Adipocyte (in vitro differentiated cells): Measurements from ENCODE around the gene RRP15.
A peak's percentile ranks its signal among the peaks of the same experiment; 100 is the strongest.

Experiments
- DNase-seq: peaks from one replicate; pipeline ENCODE4 v3.0.0-alpha.2; 2015; ENCODE audit warnings: low read depth
- H3K27me3 ChIP-seq: replicated peaks from 2 replicates; pipeline ENCODE4 v1.7.0; 2013; ENCODE audit warnings: mild to moderate bottlenecking, low read length, moderate library complexity; ENCODE audit not compliant: control insufficient read depth, insufficient read depth
- H3K36me3 ChIP-seq: 2 replicates; pipeline ENCODE4 v1.7.0; 2013; ENCODE audit warnings: low read length, mild to moderate bottlenecking, moderate library complexity; ENCODE audit not compliant: control insufficient read depth, insufficient read depth, severe bottlenecking
- H3K4me1 ChIP-seq: 2 replicates; pipeline ENCODE4 v1.7.0; 2013; ENCODE audit warnings: mild to moderate bottlenecking, low read length, moderate library complexity; ENCODE audit not compliant: control insufficient read depth, insufficient read depth
- H3K4me3 ChIP-seq: 2 replicates; pipeline ENCODE4 v1.7.0; 2013; ENCODE audit warnings: mild to moderate bottlenecking, low read length, moderate library complexity
- H3K9ac ChIP-seq: 2 replicates; pipeline ENCODE4 v1.7.0; 2013; ENCODE audit warnings: mild to moderate bottlenecking, low read length, moderate library complexity
- H3K9me3 ChIP-seq: 2 replicates; pipeline ENCODE4 v1.7.0; 2013; ENCODE audit warnings: mild to moderate bottlenecking, low read length, moderate library complexity; ENCODE audit not compliant: control insufficient read depth

RRP15 gene

DNA sequence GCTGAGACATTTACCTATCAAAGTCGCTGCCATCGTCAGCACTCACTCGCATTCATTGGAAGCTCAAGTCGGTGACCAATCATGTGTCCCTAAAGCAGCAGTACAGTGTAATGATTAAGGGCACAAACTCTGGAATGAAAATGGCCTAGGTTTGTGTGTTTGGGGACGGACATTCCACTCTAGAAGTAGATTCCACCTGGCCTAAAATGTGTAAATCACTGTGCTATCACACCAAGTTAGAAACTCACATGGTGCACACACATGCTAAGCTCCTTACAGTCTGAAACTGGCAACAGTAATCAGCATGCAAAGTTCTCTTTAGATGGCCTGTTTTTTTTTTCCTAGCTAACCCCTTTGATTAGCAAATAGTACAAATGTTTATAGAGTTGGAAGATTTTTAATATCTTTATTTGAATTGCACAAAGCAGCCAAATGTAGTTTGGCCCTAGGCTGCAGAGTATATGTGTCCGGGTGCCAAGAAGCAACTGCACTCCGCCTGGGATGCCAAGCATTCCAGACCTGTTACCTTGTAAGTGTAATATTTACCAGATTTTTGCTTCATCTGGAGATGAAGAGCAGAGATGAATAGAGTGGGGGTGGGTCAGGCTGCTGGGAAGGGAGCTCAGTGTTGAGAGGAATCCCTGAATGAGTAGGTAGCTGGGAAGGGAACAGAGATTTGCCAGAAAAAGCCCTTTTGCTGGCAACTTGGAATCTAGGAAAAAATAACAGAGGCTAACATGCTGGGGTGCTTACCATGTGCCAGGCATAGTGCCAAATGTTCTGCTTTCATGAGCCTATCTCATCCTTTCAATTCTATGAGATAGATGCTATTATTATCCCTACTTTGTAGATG, 95.3 kb downstream of the RRP15 start:
- Histone ChIP-seq H3K4me1 (peaks cover 16% of the 10 kb centered on the region), H3K27me3 (no peaks in the 10 kb centered on the region), H3K36me3 (no peaks in the 10 kb centered on the region), H3K9ac (no peak overlapping the region), H3K4me3 (no peak overlapping the region), H3K9me3 (no peaks in the 10 kb centered on the region)
- DNase-seq, result peak; percentile 48

DNA sequence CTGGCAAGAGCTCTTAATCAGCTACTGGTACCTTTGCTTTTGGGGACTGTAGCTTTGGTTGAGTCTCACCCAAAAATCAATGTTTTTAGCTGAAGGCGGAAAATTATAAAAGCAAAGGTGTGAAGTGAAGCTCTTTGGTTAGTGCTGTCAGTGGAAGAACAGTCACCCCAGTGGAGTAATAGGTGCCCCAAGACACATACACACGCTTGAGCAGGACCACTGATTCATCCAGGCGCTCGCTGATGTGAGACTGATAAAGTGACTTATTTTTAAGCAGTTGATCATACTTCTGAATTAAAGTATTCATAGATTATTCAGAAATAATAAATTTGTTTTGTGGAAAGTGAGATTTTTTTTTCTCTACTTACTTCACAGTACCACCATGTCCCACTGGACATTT, 97.2 kb downstream of the RRP15 start:
- Histone ChIP-seq H3K27me3 (no peaks in the 10 kb centered on the region), H3K9me3 (no peaks in the 10 kb centered on the region), H3K36me3 (no peaks in the 10 kb centered on the region), H3K4me1 (peaks cover 14% of the 10 kb centered on the region), H3K4me3 (no peak overlapping the region), H3K9ac (no peak overlapping the region)
- no peak for DNase-seq

DNA sequence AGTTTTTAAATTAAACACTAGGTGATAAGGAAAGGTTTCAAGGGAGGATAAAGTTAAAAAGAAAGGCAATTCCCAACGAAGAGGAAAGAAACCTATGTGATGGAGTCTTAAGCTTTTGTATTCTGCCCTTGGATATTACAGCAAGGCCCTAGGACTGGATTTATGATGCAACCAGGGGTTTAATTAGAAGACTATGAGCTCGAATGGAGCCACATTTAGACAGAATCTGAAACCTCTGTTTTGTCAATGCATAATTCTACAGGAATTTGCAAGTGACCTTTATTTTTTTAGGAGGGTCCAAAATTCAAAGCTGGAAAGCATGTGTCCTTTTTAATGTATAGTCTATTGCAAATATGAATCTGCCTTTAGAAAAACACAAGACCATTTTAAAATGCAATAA, 98.0 kb downstream of the RRP15 start:
- Histone ChIP-seq H3K4me1 (peaks cover 10% of the 10 kb centered on the region), H3K36me3 (no peaks in the 10 kb centered on the region), H3K27me3 (no peaks in the 10 kb centered on the region), H3K9me3 (no peaks in the 10 kb centered on the region), H3K4me3 (no peak overlapping the region), H3K9ac (no peak overlapping the region)
- peak; percentile 68 for DNase-seq

DNA sequence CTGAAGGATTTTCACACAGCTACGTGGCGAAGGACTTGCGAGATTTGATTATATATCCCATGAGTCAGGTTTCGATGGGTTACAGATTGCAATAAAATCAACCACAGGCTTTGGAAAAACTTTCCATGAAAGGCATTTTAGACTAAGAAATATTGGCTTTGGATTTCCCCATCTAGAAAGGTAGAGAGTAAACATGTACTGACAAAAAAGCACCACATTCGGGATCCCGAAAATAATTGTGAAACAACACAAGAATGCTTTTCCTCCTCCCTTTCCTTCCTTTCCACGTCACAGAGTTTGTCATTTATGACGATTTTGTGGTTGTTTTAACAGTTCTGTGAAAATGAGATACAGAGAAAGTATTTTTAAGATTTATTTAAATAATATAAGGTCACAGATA, 98.6 kb downstream of the RRP15 start:
- H3K27me3 ChIP-seq, result no peaks in the 10 kb centered on the region
- H3K36me3 ChIP-seq, result no peaks in the 10 kb centered on the region
- DNase-seq, result no peak
- no peak overlapping the region for H3K9ac ChIP-seq
- H3K4me1 ChIP-seq, result peaks cover 10% of the 10 kb centered on the region
- no peaks in the 10 kb centered on the region for H3K9me3 ChIP-seq
- H3K4me3 ChIP-seq, result no peak overlapping the region

GRCh38 chr1:218384581-218384993, 99.5 kb downstream of the RRP15 start:
- H3K9ac ChIP-seq, result no peak overlapping the region
- H3K9me3 ChIP-seq, result no peaks in the 10 kb centered on the region
- peak; percentile 63 for DNase-seq
- H3K4me3 ChIP-seq, result no peak overlapping the region
- H3K36me3 ChIP-seq, result no peaks in the 10 kb centered on the region
- peaks cover 10% of the 10 kb centered on the region for H3K4me1 ChIP-seq
- H3K27me3 ChIP-seq, result no peaks in the 10 kb centered on the region
